GM08714 (cell line): Measurements from ENCODE around the gene SRSF5.

Experiments used
- H3K4me3 ChIP-seq: fragments of 200-500 bp; sonication (Bioruptor generic); 2 replicates; pipeline ENCODE4 v1.5.1; 2014; ENCODE audit warnings: mild to moderate bottlenecking, low read length, inconsistent platforms
- ZNF274 ChIP-seq: IDR thresholded peaks from 2 replicates; pipeline ENCODE4 v1.6.1; 2012; ENCODE audit warnings: mild to moderate bottlenecking, low read depth, low read length

SRSF5 gene

DNA sequence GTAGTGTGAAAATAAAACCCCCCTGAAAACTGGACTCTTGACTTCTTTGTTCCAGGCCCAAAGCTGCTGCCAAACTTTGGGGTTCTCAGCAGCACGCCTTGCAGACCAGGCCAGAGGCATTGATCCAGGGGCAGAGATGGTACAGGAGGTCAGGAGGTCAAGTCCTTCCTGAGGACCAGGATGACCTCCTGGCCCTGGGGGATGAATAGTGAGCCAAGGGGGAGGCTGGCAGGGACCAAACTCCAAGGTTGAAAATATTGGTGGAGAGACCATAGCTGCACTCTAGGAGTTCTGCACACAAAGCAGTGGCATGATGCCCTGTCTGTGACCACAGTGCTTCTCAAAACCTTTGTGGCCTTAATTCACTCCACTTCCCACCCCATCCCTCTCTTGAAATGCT is 18.0 kb downstream of the SRSF5 start:
- TF ChIP-seq ZNF274, result no peak

DNA sequence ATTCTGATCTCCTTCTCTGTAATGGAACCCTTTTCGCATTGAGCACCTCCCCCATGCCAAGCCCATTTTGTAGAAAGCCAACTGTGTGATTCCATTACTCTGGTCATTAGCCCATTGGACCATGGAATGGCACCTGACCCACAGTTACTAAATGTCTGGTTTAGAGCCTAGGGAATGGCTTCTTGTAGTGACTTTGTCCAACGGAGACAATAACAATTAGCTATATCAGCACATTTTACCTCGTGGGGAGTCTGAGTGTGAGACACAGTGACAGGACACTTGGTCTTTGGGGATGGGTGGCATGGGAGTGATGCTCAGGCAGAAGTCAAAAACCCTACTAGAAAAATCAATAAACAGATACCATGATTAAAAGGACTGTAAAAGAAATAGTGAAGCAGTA is 19.7 kb downstream of the SRSF5 start:
- no peak for TF ChIP-seq ZNF274
- H3K4me3 ChIP-seq, result no peak overlapping the region

More for the DNA sequence above, 18.0 kb downstream of the SRSF5 start:
- H3K4me3 ChIP-seq, result no peak overlapping the region

DNA sequence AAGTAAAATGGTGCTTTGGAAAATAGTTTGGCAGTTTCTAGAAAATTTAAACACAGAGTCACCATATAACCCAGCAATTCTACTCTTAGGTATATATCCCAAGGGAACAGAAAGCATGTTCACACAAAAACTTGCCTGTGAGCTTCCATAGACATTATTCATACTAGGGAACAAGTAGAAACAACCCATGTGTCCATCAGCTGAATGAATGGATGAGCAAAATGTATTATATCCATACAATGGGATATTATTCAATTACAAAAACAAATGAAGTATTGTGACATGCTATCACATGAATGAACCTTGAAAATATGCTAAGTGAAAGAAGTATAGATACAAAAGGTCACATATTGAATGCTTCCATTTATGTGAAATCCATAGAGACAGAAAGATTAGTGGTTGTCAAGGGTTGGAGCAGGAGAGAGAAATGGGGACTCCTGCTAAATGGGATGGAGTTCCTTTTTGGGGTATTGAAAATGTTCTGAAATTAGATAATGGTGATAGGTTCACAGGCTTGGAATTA is 22.2 kb downstream of the SRSF5 start:
- no peak overlapping the region for H3K4me3 ChIP-seq
- no peak for TF ChIP-seq ZNF274

DNA sequence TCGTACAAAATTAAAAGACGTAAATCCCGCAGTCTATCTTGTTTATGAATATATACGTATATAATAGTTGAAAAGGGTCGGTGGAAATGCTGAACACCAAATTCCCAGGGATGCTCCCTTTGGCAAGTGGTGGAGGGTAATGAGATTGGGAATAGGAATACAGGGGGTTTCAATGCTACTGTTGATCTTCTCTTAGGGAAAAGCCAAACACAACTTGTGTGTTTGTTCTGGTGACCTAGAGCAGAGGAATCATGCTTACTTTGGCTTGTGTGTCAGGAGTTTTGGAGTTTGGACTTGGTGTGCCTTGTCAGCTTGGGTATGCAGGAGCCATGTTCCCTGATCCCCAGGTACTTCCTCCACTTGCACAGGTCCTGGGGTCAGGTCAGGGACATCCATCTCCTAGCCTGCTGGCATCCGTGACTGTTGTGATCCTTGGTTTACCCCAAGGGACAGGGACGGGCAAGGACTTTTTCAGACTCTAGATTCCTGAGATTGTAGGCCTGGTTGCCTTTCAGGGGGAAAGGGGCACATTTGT is 26.0 kb downstream of the SRSF5 start:
- no peak overlapping the region for H3K4me3 ChIP-seq
- no peak for TF ChIP-seq ZNF274

DNA sequence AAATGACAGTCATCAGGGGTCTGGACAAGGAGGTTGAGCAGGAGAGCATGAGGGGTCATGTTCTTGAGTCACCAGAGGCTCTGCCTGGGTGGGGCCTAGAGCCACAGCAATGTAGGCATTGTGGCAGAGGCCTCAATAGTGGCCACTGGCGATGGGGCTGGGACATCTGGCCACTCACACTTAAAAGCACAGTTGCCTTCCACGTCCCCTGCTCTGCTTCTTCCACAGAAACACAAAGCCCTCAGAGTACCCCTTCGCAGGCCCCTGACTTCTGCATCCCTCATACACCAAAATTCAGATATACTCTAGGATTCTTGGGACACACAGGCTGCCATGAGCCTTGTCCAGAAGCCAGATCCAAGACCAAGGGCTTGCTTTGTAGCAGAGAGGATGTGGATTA is 27.8 kb downstream of the SRSF5 start:
- H3K4me3 ChIP-seq, result no peak overlapping the region
- no peak for TF ChIP-seq ZNF274

DNA sequence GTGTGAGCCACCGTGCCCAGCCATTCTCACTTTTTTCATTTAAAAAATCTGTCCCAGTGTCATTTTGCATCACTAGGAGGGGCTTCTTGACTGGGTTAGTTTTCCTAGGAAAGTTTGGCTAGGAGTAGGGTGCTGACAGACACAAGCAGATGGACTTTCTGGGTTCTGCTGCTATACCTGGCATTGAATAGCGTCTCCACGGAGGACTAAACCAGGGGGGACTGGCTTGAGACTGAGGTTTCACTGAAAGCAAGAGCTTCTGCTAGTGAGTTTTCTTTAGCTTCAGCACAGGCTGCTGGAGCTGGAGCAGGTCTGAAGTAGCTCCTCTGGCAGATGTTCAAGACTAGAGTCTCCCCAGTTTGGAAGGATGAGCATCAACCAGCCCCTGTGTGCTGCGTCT is 28.7 kb downstream of the SRSF5 start:
- no peak for TF ChIP-seq ZNF274
- no peak overlapping the region for H3K4me3 ChIP-seq

DNA sequence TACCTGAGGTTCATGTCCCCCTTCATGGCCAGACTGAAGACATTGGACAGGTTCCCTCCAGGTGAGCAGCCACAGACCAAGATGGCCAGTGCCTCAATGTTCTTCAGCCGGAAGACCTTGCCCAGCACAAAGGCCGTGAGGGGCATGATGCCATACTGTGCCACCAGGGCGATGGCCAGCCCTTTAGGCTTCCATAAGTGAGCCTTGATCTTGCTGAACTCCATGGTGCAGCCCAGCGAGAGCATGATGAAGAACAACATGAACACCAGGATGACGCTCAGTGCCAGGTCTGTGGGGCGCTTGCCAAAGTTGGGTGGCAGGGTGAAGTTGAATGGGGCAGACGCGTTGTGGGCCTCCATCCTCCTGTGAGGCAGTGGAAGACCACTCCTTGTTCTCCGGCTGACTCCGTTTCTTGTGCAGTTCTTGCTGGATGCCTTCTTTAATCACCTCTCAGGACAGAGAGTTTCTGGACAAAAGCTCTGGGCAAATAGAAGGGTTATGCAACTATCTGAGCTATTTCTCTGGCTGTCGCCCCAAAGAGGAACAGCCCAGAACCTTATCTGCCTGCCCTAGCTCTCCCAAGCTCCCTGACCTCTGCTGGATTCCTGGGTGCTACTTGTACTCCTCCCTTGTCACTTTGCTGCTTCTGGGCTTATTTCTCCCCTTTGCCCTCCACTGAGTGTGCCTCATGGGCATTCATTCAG is 30.0 kb downstream of the SRSF5 start, which contains the start of gene SLC10A1:
Gene SLC10A1, minus strand, starts transcription at position 445 of the 704 bp plus-strand sequence. Its CDS starts 86 bp downstream, at position 359.
- H3K4me3 ChIP-seq, result no peak within 1 kb of the TSS
- no peak for TF ChIP-seq ZNF274

DNA sequence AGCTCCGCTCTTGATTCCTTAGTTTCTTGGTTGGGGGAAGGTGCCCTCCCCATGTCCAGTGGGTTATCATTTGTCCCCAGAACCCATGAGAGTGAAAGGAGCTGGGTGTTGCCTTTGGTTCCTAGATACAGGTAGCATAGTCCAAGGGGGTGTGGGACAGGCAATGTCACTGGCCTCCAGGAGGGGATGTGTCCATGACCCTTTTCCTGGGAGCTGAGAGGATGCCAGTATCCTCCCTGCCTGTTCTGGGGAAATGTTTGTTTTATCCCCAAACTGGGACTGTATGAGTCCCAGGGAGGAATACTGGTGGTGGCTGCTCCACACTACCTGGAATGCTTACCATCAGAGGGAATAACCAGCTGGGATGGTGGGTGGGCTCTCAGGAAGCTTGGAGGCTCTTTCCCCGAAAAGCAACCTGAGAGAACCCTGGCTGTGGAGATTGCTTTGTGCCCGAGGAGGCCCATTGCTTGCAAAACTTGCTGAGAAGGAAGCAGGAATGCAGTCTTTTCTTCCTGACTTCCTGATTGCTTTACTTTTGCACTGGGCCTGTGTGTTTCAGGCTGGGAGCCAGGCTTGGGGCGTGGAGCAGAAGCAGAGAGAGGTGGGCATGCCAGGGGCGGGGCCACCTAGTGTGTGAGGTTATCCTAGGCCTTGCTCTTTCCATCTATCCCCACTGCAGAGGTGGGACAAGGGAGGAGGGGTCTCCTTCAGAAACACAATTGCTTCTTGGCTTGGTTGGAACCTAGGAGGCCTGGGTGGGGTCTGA is 30.8 kb downstream of the SRSF5 start:
- TF ChIP-seq ZNF274, result no peak

DNA sequence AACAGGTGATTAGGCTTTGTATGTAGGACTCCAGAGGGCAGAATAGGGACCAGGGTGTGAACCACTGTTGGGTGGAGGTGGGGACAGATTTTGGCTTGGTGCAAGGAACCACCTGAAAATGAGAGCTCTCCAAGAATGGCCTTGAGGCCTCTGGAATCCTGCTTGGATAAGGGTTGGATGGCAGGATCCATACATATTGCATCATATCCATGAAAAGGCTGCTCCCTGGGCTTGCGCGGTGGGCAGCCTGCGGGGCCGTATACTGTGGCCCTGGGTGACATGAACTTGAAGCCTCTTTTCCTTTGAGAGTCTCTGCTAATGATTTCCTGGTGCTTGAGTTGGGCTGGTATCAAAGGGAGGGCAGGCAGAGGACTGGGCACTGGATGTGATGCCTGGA is 31.4 kb downstream of the SRSF5 start:
- no peak overlapping the region for H3K4me3 ChIP-seq
- no peak for TF ChIP-seq ZNF274

More for the DNA sequence above, 30.8 kb downstream of the SRSF5 start:
- H3K4me3 ChIP-seq, result no peak overlapping the region

DNA sequence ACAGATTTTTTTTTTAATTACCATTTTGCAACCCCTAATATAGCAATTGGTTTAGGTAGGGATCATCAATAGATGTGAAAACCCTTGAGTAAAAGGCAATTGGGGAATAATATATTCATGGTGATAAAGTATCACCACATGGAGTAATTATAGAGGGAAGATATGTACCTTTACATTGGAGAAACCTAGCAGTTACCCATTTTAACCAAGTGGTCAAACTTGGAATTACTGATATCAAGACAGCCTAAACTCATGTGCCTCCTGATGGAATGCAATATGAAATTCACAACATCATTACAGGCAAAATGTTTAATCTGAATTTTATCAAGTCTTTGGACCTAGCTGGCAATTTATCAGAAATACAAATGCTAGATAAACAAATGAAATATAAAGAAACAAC is 36.8 kb downstream of the SRSF5 start:
- no peak overlapping the region for H3K4me3 ChIP-seq
- TF ChIP-seq ZNF274, result no peak

DNA sequence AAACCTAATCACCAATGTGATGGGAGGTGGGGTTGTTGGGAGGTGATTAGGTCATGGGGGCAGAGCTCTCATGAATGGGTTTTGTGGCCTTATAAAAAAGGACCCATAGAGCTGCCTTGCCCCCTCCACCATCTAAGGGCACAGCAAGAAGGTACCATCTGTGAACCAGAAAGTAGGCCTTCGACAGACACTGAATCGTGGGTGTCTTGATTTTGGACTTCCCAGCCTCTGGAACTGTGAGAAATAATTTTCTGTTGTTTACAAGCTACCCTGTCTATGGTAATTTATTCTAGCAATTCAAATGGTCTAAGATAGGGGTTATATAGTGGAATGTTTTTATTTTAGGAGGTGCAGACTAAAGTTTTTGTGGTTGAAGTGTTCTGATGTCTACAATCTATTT is 38.0 kb downstream of the SRSF5 start:
- TF ChIP-seq ZNF274, result no peak
- no peak overlapping the region for H3K4me3 ChIP-seq

DNA sequence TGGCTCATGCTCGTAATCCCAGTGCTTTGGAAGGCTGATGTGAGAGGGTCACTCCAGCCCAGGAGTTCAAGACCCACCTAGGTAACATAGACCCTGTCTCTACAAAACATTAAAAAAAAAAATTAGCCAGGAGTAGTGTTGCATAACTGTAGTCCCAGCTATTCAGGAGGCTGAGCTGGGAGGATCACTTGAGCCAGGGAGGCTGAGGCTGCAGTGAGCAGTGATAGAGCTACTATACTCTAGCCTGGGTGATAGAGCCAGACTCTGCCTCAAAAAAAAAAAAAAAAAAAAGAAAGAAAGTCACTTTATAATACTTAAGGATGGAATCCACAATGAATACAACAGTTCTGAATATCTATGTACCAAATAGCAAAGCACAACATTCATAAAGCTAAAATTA is 40.2 kb downstream of the SRSF5 start:
- TF ChIP-seq ZNF274, result no peak
- no peak overlapping the region for H3K4me3 ChIP-seq

DNA sequence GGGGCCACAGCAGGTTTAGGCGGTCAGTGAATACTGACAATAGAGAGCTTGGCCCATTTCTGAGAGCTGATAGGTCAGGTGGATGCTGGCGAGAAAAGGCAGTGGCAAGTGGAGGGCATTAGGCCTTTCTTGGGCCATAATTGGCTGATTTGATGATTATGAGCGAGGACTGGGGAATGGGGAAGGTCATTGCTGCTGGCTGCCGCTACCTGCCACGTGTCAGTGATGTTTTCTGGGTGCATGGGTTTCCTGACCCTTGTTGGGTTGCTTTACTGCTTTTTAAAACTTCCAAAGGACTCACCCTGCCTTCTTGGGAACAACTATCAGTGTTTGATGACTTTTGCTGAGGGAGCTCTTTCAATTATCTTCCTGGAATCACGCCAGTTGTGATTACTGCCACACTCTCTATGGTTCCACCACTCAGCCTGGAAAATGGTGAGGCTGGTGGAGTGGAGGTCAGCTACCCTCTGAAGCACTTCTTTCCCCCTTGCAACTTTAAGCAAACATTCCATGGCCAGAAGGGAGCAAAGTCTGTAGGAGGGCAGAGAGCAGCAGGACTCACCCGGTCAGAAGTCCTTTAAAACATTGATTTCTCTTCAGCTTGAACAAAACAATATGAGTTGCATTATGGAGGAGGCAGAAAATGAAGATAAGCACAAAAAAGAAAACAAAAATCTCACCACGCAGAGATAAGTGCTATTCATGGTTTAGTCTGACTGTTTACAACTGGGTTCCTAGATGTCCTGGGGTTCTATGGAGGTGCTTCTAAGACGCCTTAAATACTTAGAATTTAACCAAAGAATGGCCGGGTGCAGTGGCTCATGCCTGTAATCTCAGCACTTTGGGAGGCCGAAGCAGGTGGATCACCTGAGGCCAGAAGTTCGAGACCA is 42.2 kb downstream of the SRSF5 start:
- TF ChIP-seq ZNF274, result no peak
- no peak overlapping the region for H3K4me3 ChIP-seq
